HCT116 (cell line): Measurements from ENCODE around the gene FARP1.

Source experiments
- ATF3 ChIP-seq: IDR thresholded peaks from 2 replicates; pipeline ENCODE4 v1.6.1; 2012
- EGR1 ChIP-seq: IDR thresholded peaks from 2 replicates; pipeline ENCODE4 v1.6.1; 2012; ENCODE audit warnings: low read depth
- ELF1 ChIP-seq: IDR thresholded peaks from 2 replicates; pipeline ENCODE4 v1.6.1; 2012; ENCODE audit warnings: low read depth, borderline replicate concordance
- EZH2 ChIP-seq: fragments of 200-600 bp; sonication (generic); IDR thresholded peaks from 2 replicates; pipeline ENCODE4 v1.6.1; 2017; ENCODE audit warnings: antibody characterized with exemption, mixed run types
- JUND ChIP-seq: IDR thresholded peaks from 2 replicates; pipeline ENCODE4 v1.6.1; 2012
- POLR2A ChIP-seq: IDR thresholded peaks from 2 replicates; pipeline ENCODE4 v1.7.0; 2011; ENCODE audit warnings: borderline replicate concordance; ENCODE audit not compliant: insufficient read depth, insufficient read length; ENCODE audit errors: extremely low read depth
- POLR2AphosphoS5 ChIP-seq: IDR thresholded peaks from 2 replicates; pipeline ENCODE4 v1.6.1; 2011; ENCODE audit warnings: mild to moderate bottlenecking, low read depth, low read length, moderate library complexity
- TCF7L2 ChIP-seq: IDR thresholded peaks from 2 replicates; pipeline ENCODE4 v1.7.0; 2011; ENCODE audit warnings: borderline replicate concordance, inconsistent platforms; ENCODE audit not compliant: insufficient read depth, insufficient read length; ENCODE audit errors: extremely low read depth
- ZFX ChIP-seq: fragments of 450-650 bp; IDR thresholded peaks from 2 replicates; pipeline ENCODE4 v1.6.1; 2017
- ZNF274 ChIP-seq: fragments of 200-500 bp; sonication (Bioruptor generic); IDR thresholded peaks from 2 replicates; pipeline ENCODE4 v1.6.1; 2014; ENCODE audit warnings: mild to moderate bottlenecking, low read depth, low read length, inconsistent platforms
- TF ChIP-seq, protein P1 (sequence below), 3 experiments: fragments of 200-600 bp in 1 of 3; sonication (generic) in 1 of 3; IDR thresholded peaks in 2 of 3; conservative IDR thresholded peaks in 1 of 3; 2 replicates each; pipeline ENCODE4 v1.5.1; 2012 to 2017; ENCODE audit warnings: low read depth in 2 of 3, low read length in 2 of 3, antibody characterized with exemption in 1 of 3, borderline replicate concordance in 1 of 3, control low read depth in 1 of 3, mild to moderate bottlenecking in 1 of 3, mixed read lengths in 1 of 3, mixed run types in 1 of 3, moderate library complexity in 1 of 3; ENCODE audit not compliant: insufficient read depth in 1 of 3
- TF ChIP-seq, protein P2 (sequence below): IDR thresholded peaks from 2 replicates; pipeline ENCODE4 v1.6.1; 2011; ENCODE audit warnings: mild to moderate bottlenecking, low read length, moderate library complexity; ENCODE audit not compliant: insufficient replicate concordance; ENCODE audit errors: extremely low read depth

GRCh38 chr13:98228661-98229341 is 85.9 kb downstream of the FARP1 start:
- no peak for TF ChIP-seq ATF3
- TF ChIP-seq, protein P1, sequence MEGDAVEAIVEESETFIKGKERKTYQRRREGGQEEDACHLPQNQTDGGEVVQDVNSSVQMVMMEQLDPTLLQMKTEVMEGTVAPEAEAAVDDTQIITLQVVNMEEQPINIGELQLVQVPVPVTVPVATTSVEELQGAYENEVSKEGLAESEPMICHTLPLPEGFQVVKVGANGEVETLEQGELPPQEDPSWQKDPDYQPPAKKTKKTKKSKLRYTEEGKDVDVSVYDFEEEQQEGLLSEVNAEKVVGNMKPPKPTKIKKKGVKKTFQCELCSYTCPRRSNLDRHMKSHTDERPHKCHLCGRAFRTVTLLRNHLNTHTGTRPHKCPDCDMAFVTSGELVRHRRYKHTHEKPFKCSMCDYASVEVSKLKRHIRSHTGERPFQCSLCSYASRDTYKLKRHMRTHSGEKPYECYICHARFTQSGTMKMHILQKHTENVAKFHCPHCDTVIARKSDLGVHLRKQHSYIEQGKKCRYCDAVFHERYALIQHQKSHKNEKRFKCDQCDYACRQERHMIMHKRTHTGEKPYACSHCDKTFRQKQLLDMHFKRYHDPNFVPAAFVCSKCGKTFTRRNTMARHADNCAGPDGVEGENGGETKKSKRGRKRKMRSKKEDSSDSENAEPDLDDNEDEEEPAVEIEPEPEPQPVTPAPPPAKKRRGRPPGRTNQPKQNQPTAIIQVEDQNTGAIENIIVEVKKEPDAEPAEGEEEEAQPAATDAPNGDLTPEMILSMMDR (IDR thresholded peaks at IDR 0.05 in 2 of 3, conservative IDR thresholded peaks at IDR 0.05 in 1 of 3; ENCODE audit: borderline replicate concordance in 1 of 3, insufficient read depth in 1 of 3, low read depth in 2 of 3, low read length in 2 of 3), result no peak
- TF ChIP-seq EZH2, result no peak
- TF ChIP-seq ZFX, result no peak
- TF ChIP-seq ZNF274, result no peak
- no peak for TF ChIP-seq EGR1
- no peak for TF ChIP-seq ELF1
- TF ChIP-seq, protein P2, sequence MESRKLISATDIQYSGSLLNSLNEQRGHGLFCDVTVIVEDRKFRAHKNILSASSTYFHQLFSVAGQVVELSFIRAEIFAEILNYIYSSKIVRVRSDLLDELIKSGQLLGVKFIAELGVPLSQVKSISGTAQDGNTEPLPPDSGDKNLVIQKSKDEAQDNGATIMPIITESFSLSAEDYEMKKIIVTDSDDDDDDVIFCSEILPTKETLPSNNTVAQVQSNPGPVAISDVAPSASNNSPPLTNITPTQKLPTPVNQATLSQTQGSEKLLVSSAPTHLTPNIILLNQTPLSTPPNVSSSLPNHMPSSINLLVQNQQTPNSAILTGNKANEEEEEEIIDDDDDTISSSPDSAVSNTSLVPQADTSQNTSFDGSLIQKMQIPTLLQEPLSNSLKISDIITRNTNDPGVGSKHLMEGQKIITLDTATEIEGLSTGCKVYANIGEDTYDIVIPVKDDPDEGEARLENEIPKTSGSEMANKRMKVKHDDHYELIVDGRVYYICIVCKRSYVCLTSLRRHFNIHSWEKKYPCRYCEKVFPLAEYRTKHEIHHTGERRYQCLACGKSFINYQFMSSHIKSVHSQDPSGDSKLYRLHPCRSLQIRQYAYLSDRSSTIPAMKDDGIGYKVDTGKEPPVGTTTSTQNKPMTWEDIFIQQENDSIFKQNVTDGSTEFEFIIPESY, result no peak
- no peak for TF ChIP-seq POLR2AphosphoS5
- TF ChIP-seq POLR2A, result no peak
- TF ChIP-seq TCF7L2, result no peak
- no peak for TF ChIP-seq JUND
